HG03025 (cell line): ENCODE results near the gene GOSR1.
"Not testable (repeated sequence)": the region's sequence is repeated elsewhere in the genome, so short reads cannot be mapped to it uniquely, and the experiment has no call there.

Experiments
- ATAC-seq: cut with Tn5 transposase; IDR thresholded peaks from one replicate; pipeline ENCODE4 v1.9.1; 2021; ENCODE audit warnings: mild to moderate bottlenecking, moderate library complexity; ENCODE audit not compliant: unreplicated experiment, low FRiP score

GOSR1 gene

DNA sequence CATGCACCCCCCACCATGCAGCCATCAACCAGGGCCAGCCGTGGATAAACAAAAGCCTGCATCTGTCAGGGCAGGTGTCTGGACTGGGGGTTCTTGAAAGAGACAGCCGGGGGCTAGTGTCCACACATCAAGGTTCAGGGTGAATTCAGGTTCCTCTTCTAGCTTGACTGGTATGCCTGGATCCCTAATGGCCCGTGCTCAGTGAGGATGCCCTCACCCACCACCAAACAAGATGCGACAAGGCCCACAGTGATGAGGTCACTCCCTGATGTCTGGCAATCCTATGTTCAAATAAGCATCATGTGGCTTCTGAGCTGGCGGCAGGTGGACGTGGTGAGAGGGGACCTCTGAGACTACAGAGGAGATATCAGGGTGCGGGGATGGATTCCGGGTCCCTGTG lies 64.6 kb downstream of the GOSR1 start:
- no peak for ATAC-seq

- no peak for ATAC-seq
Observed at GRCh38 chr17:30543456-30543855, 66.2 kb downstream of the GOSR1 start.

DNA sequence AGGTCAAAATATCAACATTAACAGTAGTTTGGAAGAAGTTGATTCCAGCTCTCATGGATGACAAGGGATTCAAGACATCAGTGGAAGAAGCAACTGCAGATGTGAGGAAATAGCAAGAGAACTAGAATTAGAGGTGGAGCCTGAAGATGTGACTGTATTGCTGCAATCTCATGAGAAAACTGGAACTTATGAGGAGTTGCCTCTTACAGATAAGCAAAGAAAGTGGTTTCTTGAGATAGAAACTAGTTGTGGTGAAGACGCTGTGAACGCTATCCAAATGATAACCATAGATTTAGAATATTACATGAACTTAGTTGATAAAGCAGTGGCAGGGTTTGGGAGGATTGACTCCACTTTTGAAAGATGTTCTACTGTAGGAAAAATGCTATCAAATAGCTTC lies 67.8 kb downstream of the GOSR1 start:
- no peak for ATAC-seq

DNA sequence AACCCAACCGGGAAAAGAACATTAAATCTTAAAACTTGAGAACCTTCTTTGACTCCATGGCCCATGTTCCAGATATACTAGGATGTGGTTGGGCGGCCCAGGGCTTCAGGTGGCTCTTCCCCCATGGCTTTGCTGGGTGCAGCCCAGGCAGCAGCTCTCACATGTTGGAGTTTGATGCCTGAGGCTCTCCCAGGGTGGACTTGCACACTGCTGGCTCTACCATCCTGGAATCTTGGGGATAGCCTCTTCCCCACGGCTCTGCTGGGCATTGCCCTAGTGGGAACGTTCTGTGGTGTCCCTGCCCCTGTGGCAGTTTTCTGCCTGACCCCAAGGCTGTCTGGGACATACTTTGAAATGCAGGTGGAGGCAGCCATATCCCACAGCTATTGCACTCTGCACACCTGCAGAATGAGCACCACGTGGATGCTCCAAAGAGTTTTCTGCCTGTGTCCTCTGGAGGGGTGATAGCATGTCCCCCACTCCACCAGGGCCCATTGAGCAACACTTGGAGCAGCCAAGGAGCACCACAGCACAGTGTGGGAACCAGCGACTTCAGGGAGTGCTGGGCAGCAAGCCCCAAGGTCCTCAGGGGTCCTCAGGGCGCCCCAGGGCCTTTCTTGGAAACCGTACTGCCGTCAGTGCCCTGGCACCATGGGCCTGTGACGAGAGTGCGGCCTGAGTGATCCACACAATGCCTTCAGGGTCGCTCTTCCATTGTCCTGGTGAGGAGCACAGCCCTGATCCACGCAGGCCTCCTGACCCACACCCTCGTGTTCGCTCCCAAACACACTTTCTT lies 70.8 kb downstream of the GOSR1 start:
- no peak for ATAC-seq

- not testable (repeated sequence) for ATAC-seq
Observed at GRCh38 chr17:30549181-30549580, 72.0 kb downstream of the GOSR1 start.

DNA sequence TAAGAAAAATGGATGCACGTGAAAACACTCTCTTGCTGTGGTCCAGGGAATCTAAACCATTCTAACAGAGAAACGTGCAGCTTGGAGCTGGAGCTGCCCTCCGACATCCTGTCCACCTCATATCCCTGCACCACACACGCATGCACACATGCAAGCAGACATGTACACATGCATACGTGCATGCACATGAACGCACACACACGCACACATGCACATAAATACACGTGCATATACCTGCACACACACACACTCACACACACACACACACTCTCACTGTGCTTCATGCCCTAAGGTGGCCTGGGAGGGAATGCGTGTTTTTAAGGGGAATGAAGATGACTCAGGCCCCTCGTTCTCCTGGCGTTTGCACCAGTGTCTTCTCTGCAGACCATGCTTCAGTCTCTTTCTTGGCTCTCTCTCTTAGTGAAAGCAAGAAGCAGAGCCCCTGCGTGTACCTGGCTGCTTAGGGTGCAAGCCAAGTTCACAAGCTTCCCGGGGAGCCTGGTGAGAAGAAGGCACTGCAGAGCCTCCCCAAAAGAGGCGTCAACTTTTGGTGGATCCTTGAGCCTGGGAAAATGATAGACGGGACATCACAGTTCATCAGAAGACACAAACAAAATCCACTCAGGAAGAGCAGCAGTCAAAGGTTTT lies 72.8 kb downstream of the GOSR1 start:
- no peak for ATAC-seq

- no peak for ATAC-seq
Observed at GRCh38 chr17:30550512-30551273, 73.5 kb downstream of the GOSR1 start.

- ATAC-seq = not testable (repeated sequence)
Observed at GRCh38 chr17:30551274-30551995, 74.2 kb downstream of the GOSR1 start.

- no peak for ATAC-seq
Observed at GRCh38 chr17:30551996-30552339, 74.8 kb downstream of the GOSR1 start.

GRCh38 chr17:30552994-30553566 lies 75.9 kb downstream of the GOSR1 start:
- ATAC-seq = no peak

DNA sequence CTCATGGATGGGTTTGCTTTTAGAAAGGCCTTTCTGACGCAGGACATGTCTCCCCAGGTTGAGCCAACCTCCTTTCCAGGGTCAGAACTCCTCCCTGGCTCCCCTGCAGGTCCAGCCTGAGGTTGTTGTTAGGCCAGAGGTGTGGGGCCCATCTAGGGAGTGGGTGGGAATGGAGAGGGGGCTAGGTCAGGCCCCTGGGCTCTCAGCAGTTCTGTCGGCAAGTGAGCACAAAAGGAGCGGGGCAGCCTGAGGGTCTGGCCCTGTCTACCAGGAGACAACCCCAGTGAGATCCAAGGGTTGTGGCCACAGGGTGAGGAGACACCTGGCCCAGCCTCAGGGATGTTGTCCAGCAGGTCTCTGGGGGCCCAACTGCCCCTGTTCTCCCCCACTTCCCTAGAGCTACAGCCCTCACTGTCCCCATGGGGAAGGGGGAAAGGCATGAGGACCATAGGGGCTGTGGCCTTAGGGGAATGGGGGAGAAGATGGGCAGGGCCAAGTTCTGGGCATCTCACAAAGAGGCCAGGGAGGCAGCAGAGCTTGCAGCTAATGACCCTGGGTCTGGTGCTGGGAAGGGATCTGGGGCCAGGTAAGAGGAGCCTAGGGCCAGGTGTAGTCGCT lies 76.7 kb downstream of the GOSR1 start:
- not testable (repeated sequence) for ATAC-seq

DNA sequence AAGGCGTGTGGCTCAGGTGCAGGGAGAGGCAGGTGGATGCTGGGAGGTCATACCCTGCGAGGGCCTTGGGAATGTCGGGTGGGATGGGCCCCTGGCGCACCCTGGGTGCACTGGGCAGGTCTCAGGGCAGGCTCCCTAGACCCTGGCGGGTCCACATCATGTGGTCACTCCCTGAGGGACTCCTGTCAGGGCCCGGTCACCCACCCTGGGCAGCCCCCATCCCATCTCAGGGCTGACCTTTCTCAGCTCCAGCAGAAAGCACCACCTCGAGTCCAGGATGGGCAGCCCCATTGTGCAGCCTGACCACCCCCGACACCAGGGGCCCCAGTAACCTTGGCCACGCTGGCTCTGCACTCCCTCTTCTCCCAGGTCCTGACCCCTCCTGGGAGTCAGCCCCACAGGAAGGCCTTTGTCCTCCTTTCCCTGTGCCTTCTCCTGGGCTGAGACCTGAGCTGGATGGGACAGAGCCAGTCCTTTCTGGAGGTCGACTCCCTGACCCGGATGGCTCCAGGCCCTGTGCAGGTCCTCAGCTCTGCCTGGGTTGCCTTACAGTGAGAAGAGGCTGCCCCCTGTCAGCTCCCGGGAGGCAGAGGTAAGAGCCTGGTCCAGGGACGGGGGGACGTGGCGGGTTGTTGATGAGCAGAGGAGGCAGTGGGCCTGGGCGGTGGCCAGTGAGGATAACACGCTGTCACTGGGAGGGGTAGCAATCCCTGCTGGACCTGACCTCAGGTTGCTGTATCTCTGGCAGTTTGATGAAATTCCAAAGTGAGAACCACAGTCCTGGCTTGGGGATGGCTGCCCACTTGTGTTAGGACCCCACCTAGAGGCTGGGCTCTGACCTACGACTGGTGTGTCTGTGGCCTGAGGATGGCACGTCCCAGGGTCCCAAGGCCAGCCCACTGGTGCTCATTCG lies 77.9 kb downstream of the GOSR1 start:
- ATAC-seq = no peak

GRCh38 chr17:30555942-30556341 lies 78.7 kb downstream of the GOSR1 start:
- no peak for ATAC-seq

GRCh38 chr17:30556374-30557332 lies 79.4 kb downstream of the GOSR1 start:
- ATAC-seq = no peak

GRCh38 chr17:30557916-30558685 lies 80.9 kb downstream of the GOSR1 start:
- no peak for ATAC-seq

DNA sequence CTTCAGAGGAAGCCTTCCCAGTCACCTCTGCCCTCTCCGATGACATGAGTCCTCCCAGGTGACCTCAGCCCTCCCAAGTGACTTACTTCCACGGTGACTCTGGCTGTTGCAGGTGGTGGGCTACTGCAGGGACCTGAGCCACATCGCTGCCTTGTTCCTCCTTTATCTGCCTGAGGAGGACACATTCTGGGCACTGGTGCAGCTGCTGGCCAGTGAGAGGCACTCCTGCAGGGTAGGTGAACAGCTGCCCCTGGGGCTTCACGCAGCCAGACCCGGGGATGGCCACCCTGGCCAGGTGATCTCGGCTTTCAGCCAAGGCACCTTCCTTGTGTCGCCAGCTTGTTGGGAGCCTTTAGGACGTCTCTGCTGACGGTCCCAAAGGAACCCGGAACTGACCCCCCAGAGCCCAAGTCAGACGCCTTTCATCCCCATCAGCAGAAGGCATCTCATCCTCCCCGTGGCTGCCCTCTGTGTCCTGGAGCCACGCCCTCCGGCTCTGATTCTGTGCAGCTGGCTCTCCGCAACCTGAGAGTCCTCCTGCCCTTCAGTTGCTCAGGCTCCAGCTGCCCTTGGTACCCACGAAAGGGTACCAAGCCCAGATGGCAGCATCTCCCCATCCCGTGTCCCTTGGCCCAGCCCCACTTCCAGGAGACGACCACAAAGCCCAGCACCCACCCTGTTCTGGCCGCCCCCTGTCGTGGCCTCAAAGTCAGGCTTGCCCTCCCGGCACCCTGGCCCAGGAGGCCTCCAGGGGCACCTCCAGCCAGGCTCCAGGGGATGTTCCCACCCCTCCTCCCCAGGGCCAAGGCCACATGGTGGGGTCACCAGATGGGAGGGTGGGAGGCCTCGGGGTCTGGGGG lies 81.7 kb downstream of the GOSR1 start:
- ATAC-seq = no peak
